Smooth muscle cell (in vitro differentiated cells): ENCODE data around the gene AADACL4. TPM values are rescaled to one million over a fixed set of nuclear protein-coding genes. Genes with fewer than 3 reads are reported as not detected.

Source experiments
- DNase-seq: peaks from one replicate; lab custom pipeline; 2025; ENCODE audit not compliant: unreplicated experiment; lab: John Stamatoyannopoulos, UW
- H2AFZ ChIP-seq: fragments of 200-600 bp; sonication (generic); 2 replicates; pipeline ENCODE4 v1.6.0; 2016; ENCODE audit warnings: antibody characterized with exemption, low read depth, mild to moderate bottlenecking
- H3F3A ChIP-seq: fragments of 200-600 bp; sonication (generic); 2 replicates; pipeline ENCODE4 v1.6.0; 2017; ENCODE audit warnings: antibody characterized with exemption, low read depth
- H3K27ac ChIP-seq: fragments of 200-600 bp; sonication (generic); 2 replicates; pipeline ENCODE4 v1.5.1; 2016; ENCODE audit warnings: low read depth, mild to moderate bottlenecking
- H3K27me3 ChIP-seq: fragments of 200-600 bp; sonication (generic); 2 replicates; pipeline ENCODE4 v1.6.1; 2016; ENCODE audit warnings: low read depth, mild to moderate bottlenecking
- H3K36me3 ChIP-seq: fragments of 200-600 bp; sonication (generic); 2 replicates; pipeline ENCODE4 v1.5.1; 2016; ENCODE audit warnings: low read depth
- H3K4me1 ChIP-seq: fragments of 200-600 bp; sonication (generic); 2 replicates; pipeline ENCODE4 v1.5.1; 2016; ENCODE audit warnings: low read depth
- H3K4me2 ChIP-seq: fragments of 200-600 bp; sonication (generic); 2 replicates; pipeline ENCODE4 v1.6.0; 2016; ENCODE audit warnings: mild to moderate bottlenecking
- H3K4me3 ChIP-seq: fragments of 200-600 bp; sonication (generic); 2 replicates; pipeline ENCODE4 v1.5.1; 2016; ENCODE audit warnings: mild to moderate bottlenecking
- H3K79me2 ChIP-seq: fragments of 200-600 bp; sonication (generic); 2 replicates; pipeline ENCODE4 v1.6.0; 2016; ENCODE audit warnings: low read depth, mild to moderate bottlenecking
- H3K9ac ChIP-seq: fragments of 200-600 bp; sonication (generic); 2 replicates; pipeline ENCODE4 v1.6.0; 2016; ENCODE audit warnings: low read depth
- H3K9me3 ChIP-seq: fragments of 200-600 bp; sonication (generic); replicated peaks from 2 replicates; pipeline ENCODE4 v1.5.1; 2016; ENCODE audit warnings: low read depth
- H4K20me1 ChIP-seq: fragments of 200-600 bp; sonication (generic); 2 replicates; pipeline ENCODE4 v1.6.0; 2016; ENCODE audit warnings: low read depth
- WGBS: methylation state at CpG from one replicate; pipeline ENCODE4 v1.1.7; 2016; ENCODE audit warnings: low lambda C conversion rate; 5-methylcytosine and 5-hydroxymethylcytosine counted together
- polyA plus RNA-seq: library from polyadenylated mRNA; unstranded; fragments of >200 nt; fragmentation: Nextera tagmentation; extraction: Ambion mirVana; gene quantifications from 2 replicates; pipeline ENCODE4 v1.2.1, GENCODE V29; 2016
- total RNA-seq: library from RNA; depleted of rRNA; stranded (reverse); fragments of >200 nt; gene quantifications from 2 replicates; pipeline ENCODE4 v1.2.3, GENCODE V29; 2014
- TF ChIP-seq, protein P1 (sequence below): fragments of 200-600 bp; sonication (generic); IDR thresholded peaks from 2 replicates; pipeline ENCODE4 v1.5.1; 2017; ENCODE audit warnings: borderline replicate concordance, mild to moderate bottlenecking, antibody characterized with exemption; ENCODE audit not compliant: insufficient read depth, poor library complexity, severe bottlenecking

Gene AADACL4
- total and polyA plus RNA-seq, 2 experiments from 2014 or later, result not detected

DNA sequence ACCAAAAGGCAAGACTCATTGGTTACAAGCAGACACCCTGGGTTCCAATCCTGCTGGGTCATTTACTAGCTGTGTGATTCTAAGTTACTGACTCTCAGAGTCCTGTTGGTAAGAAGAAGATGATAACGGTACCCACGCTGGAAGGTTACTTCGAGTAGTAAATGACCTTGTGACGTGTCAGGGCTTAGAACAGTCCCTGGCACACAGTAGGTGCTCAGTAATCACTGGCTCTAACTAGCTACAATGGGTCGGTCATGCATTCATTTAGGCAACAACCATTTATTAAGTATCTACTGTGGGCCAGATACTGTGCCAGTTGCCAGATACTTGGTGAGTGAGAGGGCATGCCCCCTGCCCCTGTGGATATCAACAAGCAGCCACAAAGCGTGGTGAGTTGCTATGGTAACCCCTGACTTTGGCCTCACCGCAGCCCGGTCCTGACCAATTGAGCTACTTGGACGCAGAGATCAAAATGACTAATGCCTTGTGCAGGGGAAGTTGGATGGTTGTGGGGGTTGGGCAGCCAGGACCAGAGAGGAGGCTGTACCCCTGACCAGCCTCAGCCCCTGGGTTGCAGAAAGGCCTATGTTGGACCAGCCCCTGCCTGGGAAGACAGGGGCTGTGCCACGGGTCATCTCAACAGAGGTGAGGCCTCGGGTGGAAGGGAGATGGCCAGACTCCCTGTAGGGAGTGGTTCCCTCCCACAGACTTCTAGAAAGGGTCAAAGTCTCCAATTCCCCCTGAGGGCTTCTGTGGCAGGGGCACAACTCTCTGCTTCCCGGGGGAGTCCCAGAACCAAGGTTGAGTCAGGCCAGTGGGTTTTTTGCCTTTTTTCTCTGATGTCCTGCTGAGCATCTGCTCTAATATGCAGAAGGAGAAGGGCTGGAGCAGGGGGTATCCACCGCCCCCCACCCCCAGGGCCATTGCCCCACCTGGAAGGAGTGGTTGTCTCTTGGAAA is 41.9 kb upstream of the AADACL4 start:
- no peak overlapping the region for H2AFZ ChIP-seq
- DNase-seq, result no peak
- H3K79me2 ChIP-seq, result no peaks in the 10 kb centered on the region
- H3K36me3 ChIP-seq, result no peaks in the 10 kb centered on the region
- no peak overlapping the region for H3K9ac ChIP-seq
- no peak overlapping the region for H3K4me2 ChIP-seq
- WGBS, result 66% methylated on average over 13 of the region's 13 CpGs
- peaks cover 3% of the 10 kb centered on the region for H3F3A ChIP-seq
- no peaks in the 10 kb centered on the region for H4K20me1 ChIP-seq
- H3K4me1 ChIP-seq, result peaks cover 8% of the 10 kb centered on the region
- no peaks in the 10 kb centered on the region for H3K9me3 ChIP-seq
- no peak overlapping the region for H3K4me3 ChIP-seq
- H3K27ac ChIP-seq, result no peak overlapping the region
- H3K27me3 ChIP-seq, result peaks cover 18% of the 10 kb centered on the region
- TF ChIP-seq, protein P1, sequence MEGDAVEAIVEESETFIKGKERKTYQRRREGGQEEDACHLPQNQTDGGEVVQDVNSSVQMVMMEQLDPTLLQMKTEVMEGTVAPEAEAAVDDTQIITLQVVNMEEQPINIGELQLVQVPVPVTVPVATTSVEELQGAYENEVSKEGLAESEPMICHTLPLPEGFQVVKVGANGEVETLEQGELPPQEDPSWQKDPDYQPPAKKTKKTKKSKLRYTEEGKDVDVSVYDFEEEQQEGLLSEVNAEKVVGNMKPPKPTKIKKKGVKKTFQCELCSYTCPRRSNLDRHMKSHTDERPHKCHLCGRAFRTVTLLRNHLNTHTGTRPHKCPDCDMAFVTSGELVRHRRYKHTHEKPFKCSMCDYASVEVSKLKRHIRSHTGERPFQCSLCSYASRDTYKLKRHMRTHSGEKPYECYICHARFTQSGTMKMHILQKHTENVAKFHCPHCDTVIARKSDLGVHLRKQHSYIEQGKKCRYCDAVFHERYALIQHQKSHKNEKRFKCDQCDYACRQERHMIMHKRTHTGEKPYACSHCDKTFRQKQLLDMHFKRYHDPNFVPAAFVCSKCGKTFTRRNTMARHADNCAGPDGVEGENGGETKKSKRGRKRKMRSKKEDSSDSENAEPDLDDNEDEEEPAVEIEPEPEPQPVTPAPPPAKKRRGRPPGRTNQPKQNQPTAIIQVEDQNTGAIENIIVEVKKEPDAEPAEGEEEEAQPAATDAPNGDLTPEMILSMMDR, result no peak

DNA sequence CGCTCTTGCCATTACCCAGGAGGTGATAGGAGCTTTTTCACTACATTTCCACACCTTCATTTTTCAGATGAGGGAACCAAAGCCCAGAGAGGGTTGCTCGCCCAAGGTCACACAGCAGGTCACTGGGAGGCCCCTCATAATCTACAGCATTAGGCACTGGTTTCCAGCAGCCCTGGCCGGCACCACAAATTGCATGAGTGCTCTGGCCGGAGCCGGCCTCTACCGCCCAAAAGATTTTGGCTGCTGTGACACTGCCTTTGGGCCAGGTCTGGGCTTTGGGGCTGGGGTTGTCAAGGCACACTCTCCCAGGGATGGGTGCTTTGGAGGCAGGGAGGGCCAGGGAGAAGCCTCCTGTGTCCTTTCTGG is 41.2 kb upstream of the AADACL4 start:
- H4K20me1 ChIP-seq, result no peaks in the 10 kb centered on the region
- no peaks in the 10 kb centered on the region for H3K79me2 ChIP-seq
- no peaks in the 10 kb centered on the region for H3K9me3 ChIP-seq
- no peak overlapping the region for H3K4me2 ChIP-seq
- H3K27ac ChIP-seq, result no peak overlapping the region
- H3K4me3 ChIP-seq, result no peak overlapping the region
- H3F3A ChIP-seq, result peaks cover 3% of the 10 kb centered on the region
- H3K27me3 ChIP-seq, result peaks cover 24% of the 10 kb centered on the region
- peaks cover 8% of the 10 kb centered on the region for H3K4me1 ChIP-seq
- no peaks in the 10 kb centered on the region for H3K36me3 ChIP-seq
- no peak overlapping the region for H2AFZ ChIP-seq
- H3K9ac ChIP-seq, result no peak overlapping the region
- TF ChIP-seq, protein P1, result no peak
- DNase-seq, result no peak
- WGBS, result 90% methylated on average over 6 of the region's 6 CpGs

DNA sequence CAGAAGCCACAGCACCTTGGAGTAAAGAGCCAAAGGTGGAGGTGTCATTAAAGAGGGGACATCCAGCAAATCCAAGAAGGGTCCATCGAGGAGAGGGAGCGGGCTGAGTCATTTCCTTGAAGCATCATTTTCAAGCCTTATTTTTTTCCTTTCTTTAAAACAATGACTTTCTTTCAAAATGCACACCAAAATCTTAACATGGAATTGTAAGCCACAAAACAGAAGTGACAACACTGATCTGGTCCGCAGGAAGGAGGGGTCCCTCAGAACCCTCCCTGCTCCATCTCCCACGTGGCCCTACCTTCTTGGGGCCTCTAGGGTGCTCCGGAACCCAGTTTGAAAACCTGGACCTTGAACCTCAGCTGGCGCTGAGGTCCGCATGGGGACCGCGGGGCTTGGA is 40.7 kb upstream of the AADACL4 start:
- H3K9ac ChIP-seq, result no peak overlapping the region
- no peak for DNase-seq
- H2AFZ ChIP-seq, result no peak overlapping the region
- peaks cover 8% of the 10 kb centered on the region for H3K4me1 ChIP-seq
- WGBS, result 88% methylated on average over 9 of the region's 9 CpGs
- peaks cover 29% of the 10 kb centered on the region for H3K27me3 ChIP-seq
- no peaks in the 10 kb centered on the region for H3K36me3 ChIP-seq
- no peak overlapping the region for H3K4me2 ChIP-seq
- TF ChIP-seq, protein P1, result no peak
- H3K27ac ChIP-seq, result no peak overlapping the region
- peaks cover 3% of the 10 kb centered on the region for H3F3A ChIP-seq
- no peaks in the 10 kb centered on the region for H3K9me3 ChIP-seq
- no peaks in the 10 kb centered on the region for H3K79me2 ChIP-seq
- H4K20me1 ChIP-seq, result no peaks in the 10 kb centered on the region
- no peak overlapping the region for H3K4me3 ChIP-seq
